HepG2 (cell line): ENCODE measurements around the gene VTN. TPM values are rescaled to one million over a fixed set of nuclear protein-coding genes. Genes with fewer than 3 reads are reported as not detected.

ENCODE experiments used
- ATAC-seq: fragments of 200-7000 bp; cut with Tn5 transposase; 3 replicates; pipeline ENCODE4 v1.9.1; 2020; ENCODE audit warnings: mild to moderate bottlenecking, moderate library complexity
- BruUV-seq: library from RNA; stranded (reverse); fragments of 400-500 nt; replicated peaks from 2 replicates; lab custom pipeline; 2021; lab: Mats Ljungman, UMichigan
- CTCF ChIA-PET: fragments of 300-600 bp; formaldehyde crosslinking; extraction: SDS; loops from one replicate; lab custom pipeline; 2021; ENCODE audit warnings: low total read pairs, inconsistent platforms, low intra/inter-chr PET ratio; lab: Yijun Ruan, JAX
- POLR2A ChIA-PET: fragments of 350-600 bp; sonication (Branson Sonifier 250); formaldehyde crosslinking; loops from one replicate; lab custom pipeline; 2020; ENCODE audit warnings: antibody characterized with exemption, inconsistent platforms; lab: Yijun Ruan, JAX
- DNase-seq: peaks from one replicate; pipeline ENCODE4 v3.0.0-alpha.2; 2015; ENCODE audit warnings: low spot score
- FAIRE-seq: peaks from 3 replicates; lab custom pipeline; 2011; peaks lifted over from hg19 to GRCh38; lab: Jason Lieb, UNC
- H2AFZ ChIP-seq: one replicate; pipeline ENCODE4 v1.6.1; 2011; ENCODE audit warnings: low read length, inconsistent platforms
- H3K27ac ChIP-seq: fragments of 300-600 bp; 3 replicates; pipeline ENCODE4 v1.8.0; 2011; ENCODE audit warnings: mixed run types, mild to moderate bottlenecking, mixed read lengths, low read length, inconsistent platforms; ENCODE audit not compliant: insufficient read depth; ENCODE audit errors: extremely low read length
- H3K27me3 ChIP-seq, 2 experiments: fragments of 200-600 bp in 1 of 2; 2 replicates in 1 of 2; 3 replicates in 1 of 2; pipeline versions ENCODE4 v1.6.0 to v1.8.0; 2011; ENCODE audit warnings: low read length in 2 of 2, mild to moderate bottlenecking in 2 of 2, moderate library complexity in 2 of 2, inconsistent platforms in 1 of 2; ENCODE audit not compliant: insufficient read depth in 2 of 2, control insufficient read depth in 1 of 2
- H3K36me3 ChIP-seq, 2 experiments: fragments of 200-600 bp in 1 of 2; replicated peaks in 1 of 2; 2 replicates in 1 of 2; 3 replicates in 1 of 2; pipeline versions ENCODE4 v1.5.1 to v1.8.0; 2011; ENCODE audit warnings: low read length in 2 of 2, inconsistent platforms in 1 of 2; ENCODE audit not compliant: insufficient read depth in 2 of 2, control insufficient read depth in 1 of 2
- H3K4me1 ChIP-seq: 2 replicates; pipeline ENCODE4 v1.5.1; 2012; ENCODE audit warnings: low read length, inconsistent platforms; ENCODE audit not compliant: insufficient read depth
- H3K4me2 ChIP-seq: 2 replicates; pipeline ENCODE4 v1.6.0; 2011; ENCODE audit warnings: low read depth, low read length, inconsistent platforms
- H3K4me3 ChIP-seq, 3 experiments: fragments of 200-600 bp in 1 of 3; sonication (generic), shearing (Covaris generic) in 1 of 3; replicated peaks in 1 of 3; 2 replicates each; pipeline ENCODE4 v1.5.1; 2011 to 2016; ENCODE audit warnings: low read length in 3 of 3, inconsistent platforms in 2 of 3, low read depth in 2 of 3, mild to moderate bottlenecking in 2 of 3, control low read depth in 1 of 3, mixed read lengths in 1 of 3; ENCODE audit not compliant: insufficient read depth in 1 of 3
- H3K79me2 ChIP-seq: one replicate; pipeline ENCODE4 v1.6.1; 2011; ENCODE audit warnings: low read length, inconsistent platforms; ENCODE audit not compliant: insufficient read depth
- H3K9ac ChIP-seq: 2 replicates; pipeline ENCODE4 v1.6.0; 2011; ENCODE audit warnings: mild to moderate bottlenecking, low read depth, low read length, inconsistent platforms; ENCODE audit not compliant: insufficient read depth
- H3K9me3 ChIP-seq: 2 replicates; pipeline ENCODE4 v1.5.1; 2012; ENCODE audit warnings: mild to moderate bottlenecking, low read length
- H4K20me1 ChIP-seq: 2 replicates; pipeline ENCODE4 v1.6.0; 2011; ENCODE audit warnings: inconsistent platforms, mild to moderate bottlenecking, low read length, moderate library complexity; ENCODE audit not compliant: insufficient read depth
- FOXA1 ChIP-seq, 2 experiments: fragments of 450-650 bp in 1 of 2; sonication (generic) in 1 of 2; formaldehyde crosslinking in 1 of 2; IDR thresholded peaks; 2 replicates each; pipeline versions ENCODE4 v1.4.0 to v1.6.1; 2016 to 2020; ENCODE audit warnings: missing genetic modification reagents in 1 of 2
- KAT2B ChIP-seq: fragments of 150-350 bp; IDR thresholded peaks from 2 replicates; pipeline ENCODE4 v1.6.1; 2014; ENCODE audit warnings: low read depth, low read length, borderline replicate concordance
- STAT6 ChIP-seq: sonication (generic); formaldehyde crosslinking; IDR thresholded peaks from 2 replicates; pipeline ENCODE4 v1.4.0; 2020; ENCODE audit warnings: missing genetic modification reagents, mild to moderate bottlenecking, borderline replicate concordance
- TOE1 ChIP-seq: sonication (generic); formaldehyde crosslinking; IDR thresholded peaks from 2 replicates; pipeline ENCODE4 v1.4.0; 2020; ENCODE audit warnings: mild to moderate bottlenecking, missing genetic modification reagents
- ZFP37 ChIP-seq: sonication (generic); formaldehyde crosslinking; IDR thresholded peaks from 2 replicates; pipeline ENCODE4 v1.4.0; 2020; ENCODE audit warnings: missing genetic modification reagents, borderline replicate concordance
- ZNF160 ChIP-seq: sonication (generic); formaldehyde crosslinking; IDR thresholded peaks from 2 replicates; pipeline ENCODE4 v1.8.0; 2022; ENCODE audit warnings: mild to moderate bottlenecking, inconsistent platforms, missing genetic modification reagents
- ZNF224 ChIP-seq: sonication (generic); formaldehyde crosslinking; IDR thresholded peaks from 2 replicates; pipeline ENCODE4 v1.5.0; 2020; ENCODE audit warnings: mild to moderate bottlenecking, missing genetic modification reagents
- ZNF24 ChIP-seq: fragments of 450-650 bp; IDR thresholded peaks from 2 replicates; pipeline ENCODE4 v1.6.1; 2017; ENCODE audit warnings: antibody characterized with exemption, mild to moderate bottlenecking
- ZNF33A ChIP-seq: sonication (generic); formaldehyde crosslinking; IDR thresholded peaks from 2 replicates; pipeline ENCODE4 v1.5.1; 2020; ENCODE audit warnings: missing genetic modification reagents, mild to moderate bottlenecking, moderate library complexity, borderline replicate concordance
- ZNF460 ChIP-seq: sonication (generic); formaldehyde crosslinking; IDR thresholded peaks from 2 replicates; pipeline ENCODE4 v1.5.1; 2020; ENCODE audit warnings: missing genetic modification reagents, mild to moderate bottlenecking, borderline replicate concordance
- ZNF605 ChIP-seq: sonication (generic); formaldehyde crosslinking; IDR thresholded peaks from 2 replicates; pipeline ENCODE4 v1.8.0; 2022; ENCODE audit warnings: mild to moderate bottlenecking, missing genetic modification reagents
- ZNF670 ChIP-seq: sonication (generic); formaldehyde crosslinking; IDR thresholded peaks from 2 replicates; pipeline ENCODE4 v1.8.0; 2022; ENCODE audit warnings: mild to moderate bottlenecking, missing genetic modification reagents, borderline replicate concordance
- ZSCAN30 ChIP-seq: sonication (generic); formaldehyde crosslinking; IDR thresholded peaks from 2 replicates; pipeline ENCODE4 v1.5.0; 2020; ENCODE audit warnings: mild to moderate bottlenecking, missing genetic modification reagents
- WGBS: methylation state at CpG from one replicate; pipeline ENCODE4 v1.1.6; 2017; ENCODE audit warnings: low lambda C conversion rate; 5-methylcytosine and 5-hydroxymethylcytosine counted together
- in situ Hi-C: cut with HindIII; loops from 2 replicates; pipeline ENCODE4 v1.10.0; 2017; ENCODE audit warnings: low pct_unique_long_range_greater_than_20kb; ENCODE audit not compliant: extremely low pct_ligation_motif_present
- intact Hi-C: fragments of 100-400 bp; cut with micrococcal nuclease; formaldehyde crosslinking; loops from one replicate; pipeline ENCODE4 v1.10.0; 2022; ENCODE audit not compliant: unreplicated experiment
- polyA plus RNA-seq, 8 experiments: library from polyadenylated mRNA; depleted of rRNA in 3 of 8; stranded (reverse) in 7 of 8; unstranded in 1 of 8; fragments of >200 nt; fragmentation: Illumina TruSeq in 4 of 8; extraction: Trizol in 4 of 8; gene quantifications; 2 replicates each; pipeline versions ENCODE4 v1.2.1 to v1.2.3, GENCODE V29; 2011 to 2016; ENCODE audit warnings: low read depth in 4 of 8, missing spikeins in 1 of 8, mixed read lengths in 1 of 8; ENCODE audit not compliant: insufficient read depth in 1 of 8
- total RNA-seq, 5 experiments: library from RNA; depleted of rRNA; stranded (reverse); fragments of >200 nt; fragmentation: Illumina TruSeq; extraction: Trizol; gene quantifications; 2 replicates each; pipeline ENCODE4 v1.2.3, GENCODE V29; 2016; ENCODE audit warnings: low read depth in 1 of 5
- TF ChIP-seq, protein P1 (sequence below): sonication (generic); formaldehyde crosslinking; IDR thresholded peaks from 2 replicates; pipeline ENCODE4 v1.8.1; 2023; ENCODE audit warnings: missing genetic modification reagents, inconsistent platforms, borderline replicate concordance

Gene VTN
- total and polyA plus RNA-seq, 2 of the 13 experiments (the other 11 are each of a cell fraction or from before 2014, with no cell fraction given): 108 to 131 TPM

GRCh38 chr17:28368306-28368831, 1.7 kb downstream of the VTN start:
- POLR2A ChIA-PET: interaction anchor here (0.5 to 8.3 kb wide), 19 partner anchors 11 to 119 kb away, joined by 3 to 183 read pairs (median 6); partner anchors contain the start of genes IFT20, POLDIP2, SLC46A1 and TMEM97
- intact Hi-C loops: no loop called here
- 0% methylated on average over 2 of the region's 5 CpGs for WGBS
- TF ChIP-seq ZNF24 (no peak), ZNF224 (CRISPR knock-in tag) (no peak), ZNF160 (0 out of 2 replicates have a peak, but pooled peaks have one; percentile 66), ZNF460 (CRISPR knock-in tag) (peak; percentile 12; the same call in 1 of the 2 replicates), ZNF605 (no peak), ZSCAN30 (CRISPR knock-in tag) (peak; percentile 50; the same call in 1 of the 2 replicates), STAT6 (CRISPR knock-in tag) (peak; percentile 73; the same call in 1 of the 2 replicates), TOE1 (no peak), ZNF670 (CRISPR knock-in tag) (peak; percentile 83; the same call in 1 of the 2 replicates), FOXA1 (IDR thresholded peaks at IDR 0.05) (peak; percentile 71), FOXA1 (CRISPR knock-in tag; IDR thresholded peaks at IDR 0.05) (peak; percentile 93), KAT2B (peak; percentile 52; the same call in 1 of the 2 replicates), ZFP37 (CRISPR knock-in tag) (no peak; the same call in 1 of the 2 replicates), ZNF33A (no peak)
- TF ChIP-seq, protein P1, sequence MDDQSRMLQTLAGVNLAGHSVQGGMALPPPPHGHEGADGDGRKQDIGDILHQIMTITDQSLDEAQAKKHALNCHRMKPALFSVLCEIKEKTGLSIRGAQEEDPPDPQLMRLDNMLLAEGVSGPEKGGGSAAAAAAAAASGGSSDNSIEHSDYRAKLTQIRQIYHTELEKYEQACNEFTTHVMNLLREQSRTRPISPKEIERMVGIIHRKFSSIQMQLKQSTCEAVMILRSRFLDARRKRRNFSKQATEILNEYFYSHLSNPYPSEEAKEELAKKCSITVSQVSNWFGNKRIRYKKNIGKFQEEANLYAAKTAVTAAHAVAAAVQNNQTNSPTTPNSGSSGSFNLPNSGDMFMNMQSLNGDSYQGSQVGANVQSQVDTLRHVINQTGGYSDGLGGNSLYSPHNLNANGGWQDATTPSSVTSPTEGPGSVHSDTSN (CRISPR knock-in tag): no peak

More at GRCh38 chr17:28368306-28368831, 1.7 kb downstream of the VTN start:
- Histone ChIP-seq H3K4me3 (peak overlapping the region; percentile 4 to 77 (median 28); a peak in 5 of 6 replicates), H3K4me1 (peaks cover 52% of the 10 kb centered on the region), H3K27ac (peak overlapping the region; percentile 92), H3K79me2 (peaks cover 7% of the 10 kb centered on the region), H3K9me3 (no peaks in the 10 kb centered on the region), H3K9ac (peak overlapping the region; percentile 74), H3K36me3 (peaks cover 2 to 8% of the 10 kb centered on the region in 2 experiments; a peak in 3 of 5 replicates), H3K4me2 (peak overlapping the region; percentile 96), H4K20me1 (no peaks in the 10 kb centered on the region), H2AFZ (no peak overlapping the region), H3K27me3 (no peaks in the 10 kb centered on the region)
- FAIRE-seq (peak; percentile 96), DNase-seq (peak; percentile 88), ATAC-seq (peak; percentile 53)
- CTCF ChIA-PET: no interaction called here
- no TSS peak for BruUV-seq
- in situ Hi-C loops: no loop called here
